ENCODE measurements around the gene SDCCAG8. TPM values are rescaled to one million over a fixed set of nuclear protein-coding genes. Genes with fewer than 3 reads are reported as not detected.

SDCCAG8 gene
- total RNA-seq, 1 donor, result 42.7 TPM

- H3K79me2 ChIP-seq (ENCODE audit: insufficient read depth, low read length), result no peaks in the 10 kb centered on the region
- H3K27me3 ChIP-seq (ENCODE audit: insufficient read depth, low read length), result no peaks in the 10 kb centered on the region
- no peaks in the 10 kb centered on the region for H3K9me3 ChIP-seq (ENCODE audit: low read depth, low read length)
- no peak for DNase-seq (ENCODE audit: insufficient read length, low spot score, missing footprints)
- no peak for TF ChIP-seq CTCF (IDR thresholded peaks at IDR 0.05; ENCODE audit: extremely low read depth, low read depth, low read length)
- H3K4me3 ChIP-seq (ENCODE audit: insufficient read depth, low read length), result no peak overlapping the region
- no peak overlapping the region for H3K27ac ChIP-seq (ENCODE audit: low read depth, low read length)
- no peaks in the 10 kb centered on the region for H4K20me1 ChIP-seq (ENCODE audit: insufficient read depth, low read length)
- H3K36me3 ChIP-seq (ENCODE audit: insufficient read depth, low read length), result peaks cover 8% of the 10 kb centered on the region
- H3K4me2 ChIP-seq (ENCODE audit: insufficient read depth, low read length), result no peak overlapping the region
- no peaks in the 10 kb centered on the region for H3K4me1 ChIP-seq (ENCODE audit: insufficient read depth, low read length)
- no peak overlapping the region for H2AFZ ChIP-seq (ENCODE audit: low read length)
Measured at GRCh38 chr1:243455760-243456651, 200.2 kb downstream of the SDCCAG8 start.

GRCh38 chr1:243457363-243457982, 201.6 kb downstream of the SDCCAG8 start:
- no peak for TF ChIP-seq CTCF (IDR thresholded peaks at IDR 0.05; ENCODE audit: extremely low read depth, low read depth, low read length)
- DNase-seq (ENCODE audit: insufficient read length, low spot score, missing footprints), result no peak
- H3K4me2 ChIP-seq (ENCODE audit: insufficient read depth, low read length), result no peak overlapping the region
- no peaks in the 10 kb centered on the region for H3K79me2 ChIP-seq (ENCODE audit: insufficient read depth, low read length)
- no peak overlapping the region for H3K4me3 ChIP-seq (ENCODE audit: insufficient read depth, low read length)
- H3K4me1 ChIP-seq (ENCODE audit: insufficient read depth, low read length), result no peaks in the 10 kb centered on the region
- no peaks in the 10 kb centered on the region for H3K27me3 ChIP-seq (ENCODE audit: insufficient read depth, low read length)
- H3K9me3 ChIP-seq (ENCODE audit: low read depth, low read length), result no peaks in the 10 kb centered on the region
- no peak overlapping the region for H2AFZ ChIP-seq (ENCODE audit: low read length)
- H3K27ac ChIP-seq (ENCODE audit: low read depth, low read length), result no peak overlapping the region
- H4K20me1 ChIP-seq (ENCODE audit: insufficient read depth, low read length), result no peaks in the 10 kb centered on the region
- H3K36me3 ChIP-seq (ENCODE audit: insufficient read depth, low read length), result peaks cover 18% of the 10 kb centered on the region

GRCh38 chr1:243459059-243459458, 203.2 kb downstream of the SDCCAG8 start:
- Histone ChIP-seq H3K4me1 (ENCODE audit: insufficient read depth, low read length) (no peaks in the 10 kb centered on the region), H3K27ac (ENCODE audit: low read depth, low read length) (no peak overlapping the region), H3K4me3 (ENCODE audit: insufficient read depth, low read length) (no peak overlapping the region), H3K36me3 (ENCODE audit: insufficient read depth, low read length) (peaks cover 18% of the 10 kb centered on the region), H4K20me1 (ENCODE audit: insufficient read depth, low read length) (no peaks in the 10 kb centered on the region), H3K27me3 (ENCODE audit: insufficient read depth, low read length) (no peaks in the 10 kb centered on the region), H3K9me3 (ENCODE audit: low read depth, low read length) (no peaks in the 10 kb centered on the region), H3K79me2 (ENCODE audit: insufficient read depth, low read length) (no peaks in the 10 kb centered on the region), H2AFZ (ENCODE audit: low read length) (no peak overlapping the region), H3K4me2 (ENCODE audit: insufficient read depth, low read length) (no peak overlapping the region)
- no peak for TF ChIP-seq CTCF (IDR thresholded peaks at IDR 0.05; ENCODE audit: extremely low read depth, low read depth, low read length)
- DNase-seq (ENCODE audit: insufficient read length, low spot score, missing footprints), result no peak

GRCh38 chr1:243461700-243462099, 205.9 kb downstream of the SDCCAG8 start:
- no peak overlapping the region for H3K4me2 ChIP-seq (ENCODE audit: insufficient read depth, low read length)
- H3K79me2 ChIP-seq (ENCODE audit: insufficient read depth, low read length), result no peaks in the 10 kb centered on the region
- no peaks in the 10 kb centered on the region for H4K20me1 ChIP-seq (ENCODE audit: insufficient read depth, low read length)
- no peak for TF ChIP-seq CTCF (IDR thresholded peaks at IDR 0.05; ENCODE audit: extremely low read depth, low read depth, low read length)
- peaks cover 14% of the 10 kb centered on the region for H3K36me3 ChIP-seq (ENCODE audit: insufficient read depth, low read length)
- no peak overlapping the region for H2AFZ ChIP-seq (ENCODE audit: low read length)
- H3K4me1 ChIP-seq (ENCODE audit: insufficient read depth, low read length), result no peaks in the 10 kb centered on the region
- no peak overlapping the region for H3K4me3 ChIP-seq (ENCODE audit: insufficient read depth, low read length)
- DNase-seq (ENCODE audit: insufficient read length, low spot score, missing footprints), result no peak
- H3K27ac ChIP-seq (ENCODE audit: low read depth, low read length), result no peak overlapping the region
- H3K27me3 ChIP-seq (ENCODE audit: insufficient read depth, low read length), result no peaks in the 10 kb centered on the region
- no peaks in the 10 kb centered on the region for H3K9me3 ChIP-seq (ENCODE audit: low read depth, low read length)
